ENCODE data around the gene AGXT2.

DNA sequence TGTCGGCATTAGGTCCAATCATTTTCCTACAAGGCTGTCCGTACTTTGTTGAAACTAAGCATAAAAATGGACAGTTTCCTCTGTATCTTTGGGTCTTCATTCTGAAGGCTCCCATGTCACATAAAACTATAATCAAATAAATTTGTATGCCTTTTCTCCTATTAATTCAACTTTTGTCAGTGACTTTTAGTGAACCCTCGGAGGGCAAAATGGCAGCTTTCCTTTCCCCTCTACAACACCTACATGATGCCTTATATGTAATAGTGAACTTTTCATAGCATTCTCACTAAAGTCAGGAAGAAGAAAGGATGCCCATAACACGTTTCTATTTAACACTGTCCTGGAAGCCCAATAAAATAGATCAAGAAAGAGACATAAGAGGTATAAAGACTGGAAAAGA lies 5.1 kb upstream of the AGXT2 start:
- TF ChIP-seq, protein P1, sequence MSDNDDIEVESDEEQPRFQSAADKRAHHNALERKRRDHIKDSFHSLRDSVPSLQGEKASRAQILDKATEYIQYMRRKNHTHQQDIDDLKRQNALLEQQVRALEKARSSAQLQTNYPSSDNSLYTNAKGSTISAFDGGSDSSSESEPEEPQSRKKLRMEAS (IDR thresholded peaks at IDR 0.05; ENCODE audit: low read depth, low read length), result no peak
- TF ChIP-seq, protein P2, sequence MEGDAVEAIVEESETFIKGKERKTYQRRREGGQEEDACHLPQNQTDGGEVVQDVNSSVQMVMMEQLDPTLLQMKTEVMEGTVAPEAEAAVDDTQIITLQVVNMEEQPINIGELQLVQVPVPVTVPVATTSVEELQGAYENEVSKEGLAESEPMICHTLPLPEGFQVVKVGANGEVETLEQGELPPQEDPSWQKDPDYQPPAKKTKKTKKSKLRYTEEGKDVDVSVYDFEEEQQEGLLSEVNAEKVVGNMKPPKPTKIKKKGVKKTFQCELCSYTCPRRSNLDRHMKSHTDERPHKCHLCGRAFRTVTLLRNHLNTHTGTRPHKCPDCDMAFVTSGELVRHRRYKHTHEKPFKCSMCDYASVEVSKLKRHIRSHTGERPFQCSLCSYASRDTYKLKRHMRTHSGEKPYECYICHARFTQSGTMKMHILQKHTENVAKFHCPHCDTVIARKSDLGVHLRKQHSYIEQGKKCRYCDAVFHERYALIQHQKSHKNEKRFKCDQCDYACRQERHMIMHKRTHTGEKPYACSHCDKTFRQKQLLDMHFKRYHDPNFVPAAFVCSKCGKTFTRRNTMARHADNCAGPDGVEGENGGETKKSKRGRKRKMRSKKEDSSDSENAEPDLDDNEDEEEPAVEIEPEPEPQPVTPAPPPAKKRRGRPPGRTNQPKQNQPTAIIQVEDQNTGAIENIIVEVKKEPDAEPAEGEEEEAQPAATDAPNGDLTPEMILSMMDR (IDR thresholded peaks at IDR 0.05; ENCODE audit: low read depth, low read length), result no peak
